Tibial nerve (tissue), 4 donors: ENCODE data around the gene NRSN2. TPM values are rescaled to one million over a fixed set of nuclear protein-coding genes. Genes with fewer than 3 reads are reported as not detected.

Experiments
- DNase-seq, 2 donors: peaks; one replicate each; pipeline ENCODE4 v3.0.0-alpha.2; 2019; ENCODE audit warnings: low spot score in 2 of 2
- H3K27ac ChIP-seq, 4 donors: fragments of 200-600 bp; sonication (generic) in 3 of 4; one replicate each; pipeline ENCODE4 v1.5.1; 2017 to 2019; ENCODE audit warnings: mild to moderate bottlenecking in 1 of 4
- H3K27me3 ChIP-seq, 2 donors: fragments of 200-600 bp; sonication (generic) in 1 of 2; one replicate each; pipeline versions ENCODE4 v1.5.1 to v1.6.0; 2017 to 2019
- H3K36me3 ChIP-seq, 3 donors: fragments of 200-600 bp; sonication (generic); one replicate each; pipeline ENCODE4 v1.5.1; 2018 to 2019
- H3K4me1 ChIP-seq, 4 donors: fragments of 200-600 bp; sonication (generic) in 3 of 4; one replicate each; pipeline ENCODE4 v1.5.1; 2017 to 2019
- H3K4me3 ChIP-seq, 4 donors: fragments of 200-600 bp; sonication (generic) in 3 of 4; one replicate each; pipeline ENCODE4 v1.5.1; 2017 to 2019; ENCODE audit warnings: mild to moderate bottlenecking in 1 of 4, moderate library complexity in 1 of 4
- H3K9me3 ChIP-seq, 4 donors: fragments of 200-600 bp; sonication (generic) in 3 of 4; one replicate each; pipeline ENCODE4 v1.5.1; 2017 to 2019
- CTCF ChIP-seq, 5 experiments: fragments of 200-600 bp in 3 of 5; fragments of 450-650 bp in 2 of 5; sonication (generic) in 3 of 5; IDR thresholded peaks; one replicate each; pipeline ENCODE4 v1.5.1; 2016 to 2019; ENCODE audit warnings: antibody characterized with exemption in 5 of 5, mild to moderate bottlenecking in 3 of 5, moderate library complexity in 2 of 5
- EP300 ChIP-seq, 2 donors: sonication (generic); formaldehyde crosslinking; IDR thresholded peaks; one replicate each; pipeline ENCODE4 v1.6.1; 2017; ENCODE audit warnings: antibody characterized with exemption in 2 of 2, mild to moderate bottlenecking in 1 of 2
- POLR2A ChIP-seq, 2 donors: fragments of 450-650 bp; IDR thresholded peaks; one replicate each; pipeline ENCODE4 v1.6.1; 2017; ENCODE audit warnings: antibody characterized with exemption in 2 of 2, mild to moderate bottlenecking in 2 of 2, moderate library complexity in 2 of 2
- WGBS, 2 donors: methylation state at CpG; one replicate each; pipeline ENCODE4 v1.1.5; 2018; 5-methylcytosine and 5-hydroxymethylcytosine counted together
- total RNA-seq, 4 donors: library from RNA; depleted of rRNA; stranded (reverse); fragments of >200 nt; gene quantifications; one replicate each; pipeline ENCODE4 v1.1.0, GENCODE V29; 2016

NRSN2 gene
- total RNA-seq, 4 donors from 2014 or later: 20.6 to 34.1 (median 26.2) TPM

- H3K4me1 ChIP-seq: no peaks in the 10 kb centered on the region
- DNase-seq: no peak
- no peak for TF ChIP-seq POLR2A (IDR thresholded peaks at IDR 0.05)
- TF ChIP-seq CTCF (IDR thresholded peaks at IDR 0.05): no peak
- TF ChIP-seq EP300 (IDR thresholded peaks at IDR 0.05): no peak
- H3K9me3 ChIP-seq: no peaks in the 10 kb centered on the region
- H3K27ac ChIP-seq: no peak overlapping the region
- no peak overlapping the region for H3K4me3 ChIP-seq
- peaks cover 0 to 22% (median 0%) of the 10 kb centered on the region in 3 donors for H3K36me3 ChIP-seq
- WGBS, 2 donors: 51 to 55% methylated on average over 5 of the region's 5 CpGs
- H3K27me3 ChIP-seq: no peaks in the 10 kb centered on the region
Observed at GRCh38 chr20:400454-401275, 53.8 kb downstream of the NRSN2 start.

GRCh38 chr20:401682-402495 lies 55.0 kb downstream of the NRSN2 start:
- 83 to 87% methylated on average over 9 of the region's 9 CpGs for WGBS, 2 donors
- no peaks in the 10 kb centered on the region for H3K27me3 ChIP-seq
- no peak for TF ChIP-seq POLR2A (IDR thresholded peaks at IDR 0.05)

GRCh38 chr20:402496-402885 lies 55.6 kb downstream of the NRSN2 start:
- WGBS, 2 donors: 83% methylated on average over 2 of the region's 2 CpGs
- Histone ChIP-seq H3K27me3 (no peaks in the 10 kb centered on the region), H3K9me3 (no peaks in the 10 kb centered on the region), H3K4me1 (peaks cover 0 to 9% (median 0%) of the 10 kb centered on the region in 4 donors), H3K27ac (no peak overlapping the region), H3K36me3 (peaks cover 0 to 4% (median 0%) of the 10 kb centered on the region in 3 donors), H3K4me3 (no peak overlapping the region)
- no peak for TF ChIP-seq CTCF (IDR thresholded peaks at IDR 0.05)
- no peak for TF ChIP-seq EP300 (IDR thresholded peaks at IDR 0.05)
- no peak for TF ChIP-seq POLR2A (IDR thresholded peaks at IDR 0.05)
- no peak for DNase-seq

More at GRCh38 chr20:401682-402495, 55.0 kb downstream of the NRSN2 start:
- peaks cover 0 to 10% (median 0%) of the 10 kb centered on the region in 3 donors for H3K36me3 ChIP-seq
- no peak overlapping the region for H3K27ac ChIP-seq
- H3K4me3 ChIP-seq: no peak overlapping the region
- no peaks in the 10 kb centered on the region for H3K9me3 ChIP-seq
- peaks cover 0 to 3% (median 0%) of the 10 kb centered on the region in 4 donors for H3K4me1 ChIP-seq
- DNase-seq: no peak

GRCh38 chr20:402898-403581 lies 56.1 kb downstream of the NRSN2 start:
- TF ChIP-seq POLR2A (IDR thresholded peaks at IDR 0.05) (no peak), CTCF (IDR thresholded peaks at IDR 0.05) (no peak), EP300 (IDR thresholded peaks at IDR 0.05) (no peak)
- no peaks in the 10 kb centered on the region for H3K36me3 ChIP-seq
- no peak for DNase-seq
- peaks cover 0 to 9% (median 0%) of the 10 kb centered on the region in 4 donors for H3K4me1 ChIP-seq
- H3K4me3 ChIP-seq: no peak overlapping the region
- 89 to 98% methylated on average over 6 of the region's 6 CpGs for WGBS, 2 donors
- H3K9me3 ChIP-seq: no peaks in the 10 kb centered on the region
- no peaks in the 10 kb centered on the region for H3K27me3 ChIP-seq
- H3K27ac ChIP-seq: no peak overlapping the region

- WGBS, 2 donors: 96 to 98% methylated on average over 3 of the region's 3 CpGs
- H3K27me3 ChIP-seq: no peaks in the 10 kb centered on the region
- H3K9me3 ChIP-seq: no peaks in the 10 kb centered on the region
- TF ChIP-seq EP300 (IDR thresholded peaks at IDR 0.05) (no peak), CTCF (IDR thresholded peaks at IDR 0.05) (no peak), POLR2A (IDR thresholded peaks at IDR 0.05) (no peak)
- no peak overlapping the region for H3K27ac ChIP-seq
- peaks cover 0 to 9% (median 0%) of the 10 kb centered on the region in 4 donors for H3K4me1 ChIP-seq
- H3K36me3 ChIP-seq: no peaks in the 10 kb centered on the region
- no peak overlapping the region for H3K4me3 ChIP-seq
- no peak for DNase-seq
Observed at GRCh38 chr20:403582-403957, 56.7 kb downstream of the NRSN2 start.
